Keratinocyte (primary cell): ENCODE data around the gene PLA2G6.
"Not testable (repeated sequence)": the region's sequence is repeated elsewhere in the genome, so short reads cannot be mapped to it uniquely, and the experiment has no call there.

Source experiments
- EZH2 ChIP-seq: IDR thresholded peaks from one replicate; pipeline ENCODE4 v1.6.1; 2012; ENCODE audit warnings: inconsistent platforms, mild to moderate bottlenecking, low read length, moderate library complexity
- TF ChIP-seq, protein P1 (sequence below), 3 experiments: IDR thresholded peaks in 1 of 3; conservative IDR thresholded peaks in 1 of 3; optimal IDR thresholded peaks in 1 of 3; 2 replicates in 2 of 3; 3 replicates in 1 of 3; pipeline versions ENCODE3 to v1.5.1; 2011; ENCODE audit warnings: low read length in 3 of 3, mild to moderate bottlenecking in 3 of 3, moderate library complexity in 2 of 3, control low read depth in 1 of 3, inconsistent platforms in 1 of 3; ENCODE audit not compliant: insufficient read depth in 2 of 3; ENCODE audit errors: extremely low read depth in 1 of 3

DNA sequence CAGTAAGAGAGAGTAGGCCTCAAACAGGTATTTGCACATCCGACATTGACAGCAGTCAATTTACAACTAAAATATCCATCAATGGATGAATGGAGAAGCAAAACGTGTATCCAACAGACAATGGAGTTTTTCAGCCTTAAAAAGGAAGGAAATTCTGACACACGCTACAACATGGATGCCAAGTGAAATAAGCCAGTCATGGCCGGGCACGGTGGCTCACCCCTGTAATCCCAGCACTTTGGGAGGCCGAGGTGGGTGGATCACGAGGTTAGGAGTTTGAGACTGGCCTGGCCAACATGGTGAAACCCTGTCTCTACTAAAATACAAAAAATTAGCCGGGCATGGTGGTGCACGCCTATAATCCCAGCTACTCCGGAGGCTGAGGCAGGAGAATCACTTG, 64.1 kb downstream of the PLA2G6 start:
- TF ChIP-seq, protein P1, sequence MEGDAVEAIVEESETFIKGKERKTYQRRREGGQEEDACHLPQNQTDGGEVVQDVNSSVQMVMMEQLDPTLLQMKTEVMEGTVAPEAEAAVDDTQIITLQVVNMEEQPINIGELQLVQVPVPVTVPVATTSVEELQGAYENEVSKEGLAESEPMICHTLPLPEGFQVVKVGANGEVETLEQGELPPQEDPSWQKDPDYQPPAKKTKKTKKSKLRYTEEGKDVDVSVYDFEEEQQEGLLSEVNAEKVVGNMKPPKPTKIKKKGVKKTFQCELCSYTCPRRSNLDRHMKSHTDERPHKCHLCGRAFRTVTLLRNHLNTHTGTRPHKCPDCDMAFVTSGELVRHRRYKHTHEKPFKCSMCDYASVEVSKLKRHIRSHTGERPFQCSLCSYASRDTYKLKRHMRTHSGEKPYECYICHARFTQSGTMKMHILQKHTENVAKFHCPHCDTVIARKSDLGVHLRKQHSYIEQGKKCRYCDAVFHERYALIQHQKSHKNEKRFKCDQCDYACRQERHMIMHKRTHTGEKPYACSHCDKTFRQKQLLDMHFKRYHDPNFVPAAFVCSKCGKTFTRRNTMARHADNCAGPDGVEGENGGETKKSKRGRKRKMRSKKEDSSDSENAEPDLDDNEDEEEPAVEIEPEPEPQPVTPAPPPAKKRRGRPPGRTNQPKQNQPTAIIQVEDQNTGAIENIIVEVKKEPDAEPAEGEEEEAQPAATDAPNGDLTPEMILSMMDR (optimal IDR thresholded peaks at IDR 0.05 in 1 of 3, IDR thresholded peaks at IDR 0.05 in 1 of 3, conservative IDR thresholded peaks at IDR 0.05 in 1 of 3; ENCODE audit: extremely low read depth in 1 of 3, insufficient read depth in 2 of 3, low read length in 3 of 3) = not testable (repeated sequence)
- not testable (repeated sequence) for TF ChIP-seq EZH2
